HG02798 (cell line): ENCODE results near the gene PIGC.
A peak's percentile ranks its signal among the peaks of the same experiment; 100 is the strongest.

Experiments
- ATAC-seq: cut with Tn5 transposase; IDR thresholded peaks from one replicate; pipeline ENCODE4 v1.9.1; 2021; ENCODE audit warnings: mild to moderate bottlenecking; ENCODE audit not compliant: unreplicated experiment, poor library complexity

PIGC gene

DNA sequence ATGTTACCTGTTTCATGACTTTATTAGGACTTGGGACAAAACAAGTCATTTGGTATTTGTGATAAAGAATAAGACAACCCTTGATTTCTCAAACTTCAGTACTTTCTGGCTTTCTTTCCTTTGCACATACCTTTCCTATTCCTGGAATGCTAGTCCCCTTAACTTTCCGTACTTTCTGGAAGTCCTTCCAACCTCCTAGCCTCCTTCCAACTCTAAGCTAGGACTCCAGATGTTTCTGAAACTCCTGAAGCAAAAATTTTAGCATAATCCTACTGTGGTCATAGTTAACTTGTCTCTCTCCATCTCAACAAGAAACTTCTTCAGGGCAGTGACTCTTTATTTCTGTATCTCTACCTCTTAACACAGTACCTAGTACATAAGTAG is 43.2 kb downstream of the PIGC start:
- no peak for ATAC-seq

- no peak for ATAC-seq
Measured at GRCh38 chr1:172399756-172400721, 43.8 kb downstream of the PIGC start.

GRCh38 chr1:172398970-172399755 is 44.7 kb downstream of the PIGC start:
- no peak for ATAC-seq

DNA sequence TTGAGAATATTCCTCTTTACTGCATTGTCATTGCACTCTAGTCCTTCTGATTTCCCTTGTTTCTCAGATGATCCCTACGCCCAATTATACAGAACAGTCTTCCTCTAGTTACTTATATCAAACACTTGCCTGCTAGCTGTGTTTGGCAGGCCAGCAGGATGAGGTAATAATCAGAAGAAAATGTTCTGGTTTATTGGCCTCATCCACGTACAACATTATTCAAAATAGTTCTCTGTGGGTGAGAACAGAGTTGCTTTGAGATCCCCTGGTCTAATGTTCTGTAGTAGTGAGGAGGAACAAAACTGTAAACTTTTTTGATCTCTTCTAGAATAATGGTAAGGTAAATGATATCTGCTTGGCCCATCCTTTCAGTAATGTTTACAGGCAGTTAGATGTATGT is 45.7 kb downstream of the PIGC start:
- no peak for ATAC-seq

DNA sequence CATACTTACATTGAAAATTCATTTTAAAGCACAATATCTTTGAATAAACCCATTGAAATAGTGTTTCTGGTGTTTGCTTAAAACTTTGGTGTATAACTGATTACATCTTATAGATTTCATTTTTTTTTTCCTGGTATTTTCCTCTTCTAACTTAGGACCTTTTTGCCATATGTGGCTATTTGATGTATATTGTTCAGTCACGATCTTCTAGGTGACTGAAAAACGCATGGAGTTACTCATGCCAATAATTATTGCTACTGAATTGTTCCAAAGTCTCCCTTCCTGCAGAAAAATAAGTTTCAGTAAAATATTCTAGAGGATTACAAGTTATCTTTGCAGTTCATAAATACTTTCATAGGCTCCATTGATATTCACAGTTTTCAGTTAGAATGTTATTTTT is 46.2 kb downstream of the PIGC start:
- ATAC-seq, result no peak

GRCh38 chr1:172397221-172397620 is 46.6 kb downstream of the PIGC start:
- ATAC-seq, result peak; percentile 38

GRCh38 chr1:172395576-172395975 is 48.3 kb downstream of the PIGC start:
- no peak for ATAC-seq

DNA sequence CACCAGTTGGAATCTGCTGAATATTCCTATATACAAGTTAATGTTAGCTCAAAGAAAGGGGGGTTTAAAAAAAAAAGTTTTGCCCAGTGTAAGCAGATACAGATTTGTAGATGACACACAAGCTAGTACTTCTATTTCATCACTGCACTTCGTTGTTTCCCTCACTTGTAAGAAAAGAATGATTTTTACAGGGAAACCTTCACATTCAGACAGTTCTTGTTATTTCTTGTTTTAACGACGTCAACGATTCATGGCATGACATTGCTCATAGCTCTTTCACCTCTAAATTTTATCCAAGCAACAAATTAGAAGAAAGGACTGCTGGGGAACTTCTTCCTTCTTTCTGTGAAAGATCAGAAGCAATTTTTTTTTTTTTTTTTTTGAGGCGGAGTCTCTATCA is 49.1 kb downstream of the PIGC start:
- no peak for ATAC-seq

DNA sequence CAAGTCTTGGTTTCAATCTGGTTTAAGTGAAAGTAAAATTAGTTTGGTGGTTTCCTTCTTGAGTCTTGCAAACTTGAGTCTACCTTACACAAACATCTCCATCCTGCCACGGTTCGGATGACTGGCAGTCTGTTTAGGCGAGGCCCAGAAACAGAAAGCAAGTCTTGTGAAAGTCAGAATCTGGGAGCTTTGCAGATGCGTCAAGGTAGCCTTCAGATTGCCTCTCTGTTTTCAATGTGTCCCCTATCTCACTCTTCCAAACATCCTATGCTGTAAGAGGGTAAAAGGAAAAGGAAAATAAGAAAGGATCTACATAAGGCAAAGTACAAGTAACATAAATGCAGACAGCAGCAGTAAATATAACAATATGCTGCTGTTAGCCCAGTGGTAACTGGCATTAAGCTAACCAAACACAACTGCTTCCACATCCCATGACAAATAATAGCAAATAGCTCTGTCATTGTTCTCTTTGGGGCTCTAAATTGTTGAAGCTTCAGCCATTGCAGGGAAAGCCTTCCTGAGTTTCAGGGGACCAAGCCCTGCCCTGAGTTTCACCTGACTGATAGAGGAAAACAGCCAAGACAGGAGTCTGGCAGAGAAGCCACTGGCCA is 49.6 kb downstream of the PIGC start:
- ATAC-seq, result peak; percentile 90

GRCh38 chr1:172393354-172393753 is 50.5 kb downstream of the PIGC start:
- ATAC-seq, result no peak

- ATAC-seq, result no peak
Measured at GRCh38 chr1:172391976-172392375, 51.9 kb downstream of the PIGC start.
